GM23248 (cell line): ENCODE measurements around the gene SLC38A8.

ENCODE experiments used
- EZH2 ChIP-seq: fragments of 200-600 bp; sonication (generic); IDR thresholded peaks from 2 replicates; pipeline ENCODE4 v1.6.1; 2018; ENCODE audit warnings: antibody characterized with exemption, mild to moderate bottlenecking; ENCODE audit not compliant: insufficient read depth, poor library complexity, severe bottlenecking
- EZH2phosphoT487 ChIP-seq: fragments of 200-600 bp; sonication (generic); IDR thresholded peaks from 2 replicates; pipeline ENCODE4 v1.6.1; 2018; ENCODE audit warnings: antibody characterized with exemption, moderate library complexity, mild to moderate bottlenecking, low read depth; ENCODE audit not compliant: insufficient read depth

DNA sequence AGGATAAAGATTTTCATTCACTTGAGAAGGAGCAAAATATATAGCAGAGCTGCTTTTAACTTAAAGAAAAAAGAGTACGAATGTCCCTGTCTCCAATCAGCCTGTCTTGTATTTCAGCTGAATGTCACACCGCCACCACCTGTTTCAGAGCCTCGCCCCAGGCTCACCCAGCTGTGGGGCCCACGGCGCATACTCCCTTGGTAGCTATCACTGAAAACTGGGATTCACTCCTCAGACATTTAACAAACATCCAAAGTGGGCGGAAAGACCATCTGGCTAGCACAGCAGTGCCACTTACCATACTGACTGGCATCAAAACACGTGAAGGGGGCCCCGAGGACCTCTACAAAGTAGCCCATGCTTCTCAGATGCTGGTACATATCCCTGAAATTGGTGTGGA lies 25.4 kb upstream of the SLC38A8 start:
- TF ChIP-seq EZH2 (no peak), EZH2phosphoT487 (no peak)
